HuH-7.5 (cell line): ENCODE measurements around the gene KMT2A.
"Not testable (repeated sequence)": the region's sequence is repeated elsewhere in the genome, so short reads cannot be mapped to it uniquely, and the experiment has no call there.

Experiments used
- DNase-seq: peaks from one replicate; pipeline ENCODE4 v3.0.0; 2011; ENCODE audit warnings: low spot score

KMT2A gene

GRCh38 chr11:118435290-118435892 is 901 bp upstream of the KMT2A start:
- DNase-seq = peak; percentile 52

DNA sequence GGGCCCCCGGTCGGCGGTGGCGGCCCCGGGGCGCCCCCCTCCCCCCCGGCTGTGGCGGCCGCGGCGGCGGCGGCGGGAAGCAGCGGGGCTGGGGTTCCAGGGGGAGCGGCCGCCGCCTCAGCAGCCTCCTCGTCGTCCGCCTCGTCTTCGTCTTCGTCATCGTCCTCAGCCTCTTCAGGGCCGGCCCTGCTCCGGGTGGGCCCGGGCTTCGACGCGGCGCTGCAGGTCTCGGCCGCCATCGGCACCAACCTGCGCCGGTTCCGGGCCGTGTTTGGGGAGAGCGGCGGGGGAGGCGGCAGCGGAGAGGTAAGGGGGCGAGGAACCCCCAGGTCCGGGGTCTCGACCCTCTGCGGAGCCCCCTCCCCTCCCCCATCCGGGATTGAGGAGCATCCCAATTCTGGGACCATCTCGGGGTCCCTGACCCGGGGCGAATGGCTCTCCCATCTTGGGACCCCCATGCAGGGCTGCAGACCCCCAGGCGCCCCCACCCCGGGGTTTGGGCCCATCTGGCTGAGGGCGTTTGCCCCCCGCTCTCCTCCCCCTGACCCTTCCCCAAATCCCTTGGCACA is 431 bp downstream of the KMT2A start:
- DNase-seq = no peak

DNA sequence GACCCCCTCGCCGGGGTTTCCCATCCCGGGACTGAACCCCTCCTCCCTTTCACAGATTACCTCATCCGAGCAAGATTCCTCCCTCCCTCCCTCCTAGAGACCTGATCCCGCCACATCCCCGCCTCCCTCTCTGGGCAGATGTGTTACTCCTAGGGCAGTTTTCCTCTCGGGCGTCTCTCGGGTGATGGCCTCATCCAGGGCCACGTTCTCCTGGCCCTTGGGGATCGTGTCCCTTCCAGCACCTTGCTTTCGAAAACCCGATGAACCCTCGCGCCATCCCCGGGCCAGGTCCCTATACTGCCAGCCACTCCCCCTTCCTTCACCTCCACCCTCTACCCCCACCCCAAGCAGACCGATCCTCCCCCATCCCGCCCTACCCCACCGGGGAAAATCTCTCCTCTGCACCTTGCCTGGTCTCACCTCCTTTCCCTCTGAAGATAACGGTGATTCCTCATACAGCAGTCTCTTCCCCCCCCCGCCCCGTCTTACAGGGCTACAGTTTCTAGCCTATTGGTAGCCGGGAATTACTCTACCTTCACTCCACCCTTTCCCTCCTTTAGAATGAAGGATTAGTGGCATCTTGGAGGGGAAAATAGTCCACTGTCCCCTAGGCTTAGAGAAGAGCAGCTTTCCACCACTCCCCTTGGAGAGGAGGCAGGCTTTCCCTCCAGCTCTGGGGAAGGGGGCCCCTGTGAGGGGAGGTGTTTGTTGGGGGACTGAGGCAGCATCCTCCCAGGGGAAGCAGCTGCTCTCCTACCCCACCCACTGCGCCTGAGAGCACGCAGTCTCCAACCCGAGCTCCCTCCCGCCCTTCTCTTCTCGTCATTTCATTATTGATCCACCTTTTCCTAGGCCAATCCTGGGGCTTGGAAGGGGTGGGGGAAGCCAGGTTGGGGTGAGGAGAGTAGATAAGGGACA is 1.2 kb downstream of the KMT2A start:
- peak; percentile 58 for DNase-seq

DNA sequence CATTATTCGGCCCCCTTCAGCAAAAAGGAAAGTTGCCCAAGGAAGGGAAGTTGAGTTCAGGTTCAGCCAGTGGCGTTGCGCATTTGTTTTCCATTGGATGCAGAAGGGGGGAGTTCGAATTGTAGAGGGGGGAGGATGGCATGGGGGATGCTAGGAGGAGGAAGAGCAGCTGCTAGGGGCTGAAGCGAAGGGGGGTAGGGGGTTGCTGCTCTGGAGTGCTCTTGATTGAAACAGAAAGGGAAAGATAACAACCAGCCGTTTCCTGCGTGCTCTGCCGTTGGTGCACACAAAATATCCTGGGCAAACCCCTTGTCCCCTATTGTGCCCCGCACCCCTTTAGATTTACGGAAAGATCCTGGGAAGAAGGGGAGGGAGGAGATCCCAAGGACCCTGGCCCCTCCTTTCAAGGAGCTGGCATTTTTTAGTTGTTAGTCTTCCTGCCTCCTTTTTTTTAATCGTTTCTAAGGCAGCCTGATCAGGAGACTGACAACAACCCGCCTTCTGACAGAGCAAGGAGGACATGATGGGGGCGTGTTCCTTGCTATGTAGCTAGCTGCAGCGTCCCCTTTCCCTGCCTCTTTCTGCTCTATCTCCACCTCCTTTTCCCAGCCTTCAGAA is 2.1 kb downstream of the KMT2A start:
- DNase-seq = peak; percentile 23

GRCh38 chr11:118439646-118440045 is 3.4 kb downstream of the KMT2A start:
- no peak for DNase-seq

DNA sequence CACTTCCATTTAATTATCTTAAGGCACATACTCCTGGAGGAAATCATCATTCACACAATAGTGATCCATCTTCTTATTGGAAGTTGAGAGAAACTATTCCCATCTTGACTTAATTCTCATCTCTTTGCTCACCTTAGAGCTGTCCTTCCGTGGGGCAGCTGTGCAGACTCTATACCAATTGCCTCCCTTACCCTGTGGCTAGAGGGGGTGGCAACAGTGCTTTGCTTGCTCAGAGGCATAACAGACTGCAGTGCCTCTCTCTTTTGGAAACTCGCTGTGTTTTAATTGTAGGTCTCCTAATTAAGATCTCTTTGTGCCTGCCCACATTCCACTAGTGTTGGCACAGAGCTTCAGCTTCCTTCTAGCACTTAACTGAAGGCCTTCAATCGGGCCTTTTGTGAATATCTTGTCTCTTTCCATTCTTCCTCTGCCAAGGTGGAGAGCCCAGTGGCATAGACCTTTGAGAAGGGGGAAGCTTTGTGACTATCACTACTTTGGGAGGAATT is 5.5 kb downstream of the KMT2A start:
- no peak for DNase-seq

DNA sequence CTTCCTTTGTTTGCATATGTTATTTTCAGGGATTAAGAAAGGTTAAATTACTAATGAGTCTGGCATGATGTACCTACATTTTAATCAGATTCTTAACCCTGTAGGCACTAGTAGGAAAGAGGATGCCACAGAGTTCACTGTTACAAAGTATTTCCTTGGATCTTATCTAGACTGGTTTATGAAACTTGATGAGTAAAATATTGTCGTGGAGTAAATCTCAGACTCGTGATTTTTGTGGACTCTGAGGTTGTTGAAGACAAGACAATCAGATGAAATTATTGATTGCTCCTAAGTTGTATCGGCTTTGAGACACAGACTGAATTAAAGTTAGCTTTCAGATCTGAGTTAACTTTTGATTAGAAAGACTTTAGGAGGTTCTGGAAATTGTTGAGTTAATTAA is 6.0 kb downstream of the KMT2A start:
- DNase-seq = no peak

DNA sequence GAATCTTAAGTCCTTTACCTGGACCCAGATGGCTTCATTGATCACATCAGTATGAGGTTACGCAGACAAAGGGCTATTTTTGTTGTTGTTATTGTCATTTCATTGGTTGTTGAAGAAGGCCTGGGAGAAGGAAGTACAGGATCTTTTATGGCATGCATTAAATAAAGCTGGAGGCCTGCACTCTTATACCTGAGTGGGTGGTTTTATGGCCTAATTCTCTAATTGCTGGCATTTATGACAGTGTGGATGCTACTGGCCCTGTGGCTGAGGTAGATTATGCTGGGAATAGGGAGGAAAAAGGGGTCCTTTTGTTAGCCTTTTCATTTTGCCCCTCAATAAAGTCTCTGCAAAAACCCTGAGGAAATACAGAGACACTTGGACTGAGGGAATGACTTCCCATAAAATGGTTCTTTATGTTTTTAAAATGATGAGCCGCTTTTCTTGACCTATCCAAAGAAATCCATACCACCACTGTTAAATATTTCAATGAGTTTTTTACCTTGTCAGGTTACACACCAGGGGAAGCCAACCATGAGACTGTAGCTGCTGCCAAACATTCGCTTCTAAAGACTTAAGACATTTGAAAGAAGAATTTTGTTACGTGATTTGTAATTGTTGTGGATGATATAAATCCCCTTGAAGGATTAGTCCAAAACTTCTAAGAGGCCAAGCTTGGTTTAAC is 6.8 kb downstream of the KMT2A start:
- DNase-seq = no peak

GRCh38 chr11:118443590-118444218 is 7.4 kb downstream of the KMT2A start:
- no peak for DNase-seq

DNA sequence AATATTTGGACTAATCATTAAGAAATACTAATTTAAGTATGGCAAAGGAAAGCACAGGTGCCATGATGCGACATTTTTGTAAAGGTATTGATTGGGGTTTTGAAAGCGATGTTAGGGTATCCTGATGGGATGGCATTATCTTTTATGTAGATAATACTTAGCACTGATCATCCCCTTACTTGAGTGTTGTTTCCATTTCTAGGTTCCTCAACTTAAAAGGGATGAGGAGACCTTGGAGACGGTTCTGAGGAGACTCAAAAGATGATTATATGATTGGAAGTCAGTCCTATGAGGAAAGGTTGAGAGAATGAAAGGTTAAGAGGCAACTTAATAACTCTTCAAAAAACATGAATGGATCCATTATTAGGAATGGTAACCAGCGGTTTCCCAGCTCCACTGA is 11.1 kb downstream of the KMT2A start:
- DNase-seq = no peak

DNA sequence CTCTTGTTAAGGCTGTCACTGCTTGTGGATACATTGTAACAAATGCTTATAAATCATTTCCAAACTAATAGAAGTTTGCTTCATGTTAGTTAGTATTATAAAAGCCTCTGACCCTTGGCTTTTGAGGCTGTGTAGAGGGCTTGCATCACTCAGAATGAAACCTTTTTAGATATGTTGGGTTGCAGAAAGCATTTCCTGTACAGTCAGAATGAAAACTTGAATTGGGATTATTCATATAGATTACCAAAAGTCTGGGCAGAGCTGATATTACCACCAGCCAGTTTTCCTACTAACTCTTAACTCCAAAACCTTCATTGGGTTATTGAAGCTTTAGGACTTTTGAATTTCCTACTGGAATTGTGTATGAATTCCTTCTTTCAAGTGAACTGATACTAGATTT is 12.0 kb downstream of the KMT2A start:
- no peak for DNase-seq

DNA sequence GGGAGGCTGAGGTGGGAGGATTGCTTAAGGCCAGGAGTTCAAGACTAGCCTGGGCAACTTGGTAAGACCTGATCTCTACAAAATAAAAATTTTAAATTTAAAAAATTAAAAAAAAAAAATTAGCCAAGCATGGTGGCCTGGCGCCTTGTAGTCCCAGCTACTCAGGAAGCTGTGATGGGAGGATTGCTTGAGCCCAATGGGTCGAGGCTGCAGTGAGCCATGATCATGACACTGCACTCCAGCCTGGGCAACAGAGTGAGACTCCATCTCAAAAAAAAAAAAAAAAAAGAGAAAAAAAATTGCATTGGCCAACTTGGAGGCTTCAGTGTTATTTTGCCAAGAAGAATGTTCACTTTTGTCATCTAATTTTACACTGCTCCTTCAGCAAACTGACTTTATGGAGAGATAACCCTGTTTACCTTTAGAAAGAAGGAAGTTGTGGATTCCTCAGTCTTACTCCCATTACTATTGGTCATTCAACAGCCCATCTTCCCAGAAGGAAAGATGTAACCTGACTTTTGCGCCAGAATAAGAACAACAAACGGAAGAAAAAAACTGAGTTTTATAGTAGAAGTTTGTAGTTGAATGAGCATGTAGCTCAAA is 13.1 kb downstream of the KMT2A start:
- no peak for DNase-seq

- no peak for DNase-seq
These were observed 14.2 kb downstream of the KMT2A start for GRCh38 chr11:118450451-118450850.

GRCh38 chr11:118462178-118462577 is 25.9 kb downstream of the KMT2A start:
- DNase-seq = no peak

DNA sequence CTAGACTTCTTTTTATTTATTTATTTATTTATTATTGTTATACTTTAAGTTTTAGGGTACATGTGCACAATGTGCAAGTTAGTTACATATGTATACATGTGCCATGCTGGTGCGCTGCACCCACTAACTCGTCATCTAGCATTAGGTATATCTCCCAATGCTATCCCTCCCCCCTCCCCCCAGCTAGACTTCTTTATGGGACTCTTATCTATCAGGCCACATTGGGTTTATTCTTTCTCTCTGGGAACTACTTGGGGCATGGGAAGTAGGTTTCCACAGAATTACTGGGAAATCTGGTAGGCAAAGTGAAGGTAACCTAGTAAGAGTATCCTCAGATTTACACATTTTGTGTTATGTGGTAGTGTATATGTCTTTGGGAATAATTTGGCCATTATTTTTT is 32.7 kb downstream of the KMT2A start:
- not testable (repeated sequence) for DNase-seq

DNA sequence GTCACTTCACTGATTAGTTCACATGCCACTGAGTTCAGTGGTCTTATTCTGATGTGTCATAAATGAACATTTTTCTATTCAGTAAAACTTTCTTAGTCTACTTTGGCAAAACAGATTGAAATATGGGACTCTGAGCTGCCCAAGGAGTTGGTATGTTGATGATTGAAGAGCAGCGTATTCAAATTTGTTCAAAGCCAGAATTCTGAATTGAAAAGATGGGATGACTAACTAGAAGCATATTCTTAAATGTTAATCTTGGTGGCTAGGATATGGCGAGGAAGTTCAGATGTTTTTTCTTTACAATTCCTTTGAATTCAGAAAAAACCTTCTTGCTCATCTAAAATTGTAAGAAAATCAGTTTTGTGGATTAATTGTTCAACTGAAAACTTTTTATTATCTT is 34.7 kb downstream of the KMT2A start:
- DNase-seq = no peak

- no peak for DNase-seq
These were observed 37.2 kb downstream of the KMT2A start for GRCh38 chr11:118473537-118473936.

GRCh38 chr11:118476676-118477075 is 40.4 kb downstream of the KMT2A start:
- no peak for DNase-seq

- not testable (repeated sequence) for DNase-seq
These were observed 44.9 kb downstream of the KMT2A start for GRCh38 chr11:118481238-118481637.

DNA sequence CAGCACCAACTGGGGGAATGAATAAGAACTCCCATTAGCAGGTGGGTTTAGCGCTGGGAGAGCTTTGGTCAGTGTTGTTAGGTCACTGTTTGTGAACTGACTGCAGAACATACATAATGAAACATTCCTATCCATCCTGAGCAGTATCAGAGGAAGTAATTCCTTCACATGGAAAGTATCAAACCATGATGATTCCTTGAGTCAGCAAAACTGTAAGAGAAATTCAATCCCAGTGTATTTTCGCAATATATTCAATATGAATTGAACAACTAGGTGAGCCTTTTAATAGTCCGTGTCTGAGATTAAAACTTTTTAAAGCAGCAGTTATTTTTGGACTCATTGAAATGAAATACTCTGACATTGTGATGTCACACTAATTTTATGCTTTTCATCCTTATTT is 48.1 kb downstream of the KMT2A start:
- no peak for DNase-seq

GRCh38 chr11:118485273-118485672 is 49.0 kb downstream of the KMT2A start:
- DNase-seq = no peak
